ENCODE data around the gene CD38.
A peak's percentile ranks its signal among the peaks of the same experiment; 100 is the strongest.

Gene CD38

DNA sequence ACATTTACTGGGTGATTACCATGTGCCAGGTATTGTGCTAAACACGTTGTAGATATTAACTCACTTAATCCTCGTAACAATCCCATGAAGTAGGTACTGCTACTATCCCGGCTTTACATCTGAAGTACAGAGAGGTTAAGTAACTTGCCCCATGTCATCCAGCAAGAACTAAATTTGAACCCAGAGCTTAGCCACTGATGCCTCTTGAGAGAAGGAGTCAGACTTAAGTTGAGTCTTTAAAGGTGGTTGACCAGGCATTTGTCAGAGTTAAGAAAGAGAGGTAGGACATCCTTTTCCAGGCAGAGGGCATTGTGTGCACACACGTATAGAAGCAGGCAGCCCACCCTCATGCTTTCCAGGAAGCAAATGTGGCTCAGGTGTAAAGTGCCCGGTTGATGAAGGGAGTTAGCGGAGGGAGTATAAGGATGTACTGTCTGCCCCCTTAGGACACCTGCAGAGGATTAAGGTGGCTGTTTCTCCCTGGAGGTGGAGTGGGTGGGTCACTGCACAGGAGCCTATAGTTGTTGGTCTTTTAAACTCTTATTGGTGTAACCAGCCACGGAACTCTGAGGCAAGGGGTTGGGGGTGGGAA, 335 bp upstream of the CD38 start:
- H3K9me2 ChIP-seq (replicated peaks; ENCODE audit: control insufficient read depth, low read length), result no peaks in the 10 kb centered on the region
- H3K79me2 ChIP-seq (ENCODE audit: control insufficient read depth, low read length), result peaks cover 51% of the 10 kb centered on the region
- H3K4me3 ChIP-seq (ENCODE audit: low read length), result peak overlapping the region; percentile 90
- no peaks in the 10 kb centered on the region for H3K9me3 ChIP-seq (ENCODE audit: control insufficient read depth, insufficient read depth, low read length)
- peaks cover 46% of the 10 kb centered on the region for H3K36me3 ChIP-seq (ENCODE audit: control insufficient read depth, low read length)
- peak overlapping the region; percentile 95 for H3K27ac ChIP-seq (ENCODE audit: low read depth, low read length)
- H4K20me1 ChIP-seq (ENCODE audit: control insufficient read depth, insufficient read depth, low read depth, low read length), result no peaks in the 10 kb centered on the region
- H3K4me2 ChIP-seq (ENCODE audit: low read length), result peak overlapping the region; percentile 88
- peaks cover 69% of the 10 kb centered on the region for H3K4me1 ChIP-seq (ENCODE audit: control insufficient read depth, low read length)
- TF ChIP-seq, protein P1, sequence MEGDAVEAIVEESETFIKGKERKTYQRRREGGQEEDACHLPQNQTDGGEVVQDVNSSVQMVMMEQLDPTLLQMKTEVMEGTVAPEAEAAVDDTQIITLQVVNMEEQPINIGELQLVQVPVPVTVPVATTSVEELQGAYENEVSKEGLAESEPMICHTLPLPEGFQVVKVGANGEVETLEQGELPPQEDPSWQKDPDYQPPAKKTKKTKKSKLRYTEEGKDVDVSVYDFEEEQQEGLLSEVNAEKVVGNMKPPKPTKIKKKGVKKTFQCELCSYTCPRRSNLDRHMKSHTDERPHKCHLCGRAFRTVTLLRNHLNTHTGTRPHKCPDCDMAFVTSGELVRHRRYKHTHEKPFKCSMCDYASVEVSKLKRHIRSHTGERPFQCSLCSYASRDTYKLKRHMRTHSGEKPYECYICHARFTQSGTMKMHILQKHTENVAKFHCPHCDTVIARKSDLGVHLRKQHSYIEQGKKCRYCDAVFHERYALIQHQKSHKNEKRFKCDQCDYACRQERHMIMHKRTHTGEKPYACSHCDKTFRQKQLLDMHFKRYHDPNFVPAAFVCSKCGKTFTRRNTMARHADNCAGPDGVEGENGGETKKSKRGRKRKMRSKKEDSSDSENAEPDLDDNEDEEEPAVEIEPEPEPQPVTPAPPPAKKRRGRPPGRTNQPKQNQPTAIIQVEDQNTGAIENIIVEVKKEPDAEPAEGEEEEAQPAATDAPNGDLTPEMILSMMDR (IDR thresholded peaks at IDR 0.05; ENCODE audit: low read depth, low read length, poor library complexity, severe bottlenecking), result no peak
- no peak for TF ChIP-seq EZH2phosphoT487 (IDR thresholded peaks at IDR 0.05; ENCODE audit: borderline replicate concordance, low read length)
- H3F3A ChIP-seq (ENCODE audit: control insufficient read depth, insufficient read depth), result peaks cover 26% of the 10 kb centered on the region
- no peaks in the 10 kb centered on the region for H3K27me3 ChIP-seq (ENCODE audit: control insufficient read depth, low read length)

DNA sequence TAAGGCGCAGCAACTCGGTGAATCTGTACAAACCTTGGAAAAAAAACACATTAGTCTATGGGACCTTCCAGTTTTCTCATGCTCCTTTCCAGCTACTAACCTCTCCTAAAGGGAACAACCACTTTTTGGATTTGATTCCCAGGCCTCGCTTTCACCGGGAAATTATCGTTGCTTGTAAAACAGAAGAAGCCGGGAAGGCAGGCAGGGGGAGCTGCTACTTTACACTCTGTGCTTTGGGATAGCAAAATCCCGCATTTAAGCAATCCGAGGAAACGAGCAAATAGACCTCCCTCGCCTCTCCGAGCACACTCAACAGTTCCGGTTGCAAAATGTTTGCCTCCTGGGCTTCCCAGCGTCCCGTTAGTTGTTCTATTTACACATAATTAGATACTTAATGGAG, 1.2 kb downstream of the CD38 start:
- Histone ChIP-seq H3F3A (ENCODE audit: control insufficient read depth, insufficient read depth) (peaks cover 41% of the 10 kb centered on the region), H3K4me2 (ENCODE audit: low read length) (peak overlapping the region; percentile 88), H3K9me2 (replicated peaks; ENCODE audit: control insufficient read depth, low read length) (no peaks in the 10 kb centered on the region), H4K20me1 (ENCODE audit: control insufficient read depth, insufficient read depth, low read depth, low read length) (no peaks in the 10 kb centered on the region), H3K36me3 (ENCODE audit: control insufficient read depth, low read length) (peaks cover 61% of the 10 kb centered on the region), H3K79me2 (ENCODE audit: control insufficient read depth, low read length) (peaks cover 66% of the 10 kb centered on the region), H3K9me3 (ENCODE audit: control insufficient read depth, insufficient read depth, low read length) (no peaks in the 10 kb centered on the region), H3K4me3 (ENCODE audit: low read length) (peak overlapping the region; percentile 90), H3K27ac (ENCODE audit: low read depth, low read length) (peak overlapping the region; percentile 95), H3K27me3 (ENCODE audit: control insufficient read depth, low read length) (no peaks in the 10 kb centered on the region), H3K4me1 (ENCODE audit: control insufficient read depth, low read length) (peaks cover 70% of the 10 kb centered on the region)
- TF ChIP-seq EZH2phosphoT487 (IDR thresholded peaks at IDR 0.05; ENCODE audit: borderline replicate concordance, low read length), result no peak
- TF ChIP-seq, protein P1 (IDR thresholded peaks at IDR 0.05; ENCODE audit: low read depth, low read length, poor library complexity, severe bottlenecking), result peak; percentile 16

DNA sequence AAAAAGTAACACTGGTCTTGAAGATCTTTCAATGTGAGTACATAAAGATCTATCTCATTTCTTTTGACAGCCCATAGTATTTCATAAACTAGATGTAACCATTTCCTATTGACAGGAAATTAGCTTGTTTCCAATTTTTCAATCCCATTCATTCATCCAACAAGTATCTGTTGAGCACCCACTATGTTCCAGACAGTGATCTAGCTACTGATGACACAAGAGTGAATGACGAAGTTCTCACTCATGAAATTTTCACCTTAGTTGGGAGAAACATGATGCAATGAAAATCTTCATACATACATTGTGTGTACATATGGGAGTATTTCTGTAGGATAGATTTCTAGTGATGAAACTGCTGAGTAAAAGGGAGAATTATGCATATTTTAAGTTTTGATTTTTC, 1.7 kb downstream of the CD38 start:
- no peaks in the 10 kb centered on the region for H4K20me1 ChIP-seq (ENCODE audit: control insufficient read depth, insufficient read depth, low read depth, low read length)
- H3K27me3 ChIP-seq (ENCODE audit: control insufficient read depth, low read length), result no peaks in the 10 kb centered on the region
- H3K9me3 ChIP-seq (ENCODE audit: control insufficient read depth, insufficient read depth, low read length), result no peaks in the 10 kb centered on the region
- H3K9me2 ChIP-seq (replicated peaks; ENCODE audit: control insufficient read depth, low read length), result no peaks in the 10 kb centered on the region
- H3K79me2 ChIP-seq (ENCODE audit: control insufficient read depth, low read length), result peaks cover 71% of the 10 kb centered on the region
- peak overlapping the region; percentile 95 for H3K27ac ChIP-seq (ENCODE audit: low read depth, low read length)
- peak overlapping the region; percentile 90 for H3K4me3 ChIP-seq (ENCODE audit: low read length)
- TF ChIP-seq, protein P1 (IDR thresholded peaks at IDR 0.05; ENCODE audit: low read depth, low read length, poor library complexity, severe bottlenecking), result no peak
- TF ChIP-seq EZH2phosphoT487 (IDR thresholded peaks at IDR 0.05; ENCODE audit: borderline replicate concordance, low read length), result no peak
- H3K4me2 ChIP-seq (ENCODE audit: low read length), result peak overlapping the region; percentile 88
- peaks cover 45% of the 10 kb centered on the region for H3F3A ChIP-seq (ENCODE audit: control insufficient read depth, insufficient read depth)
- peaks cover 65% of the 10 kb centered on the region for H3K36me3 ChIP-seq (ENCODE audit: control insufficient read depth, low read length)
- peaks cover 75% of the 10 kb centered on the region for H3K4me1 ChIP-seq (ENCODE audit: control insufficient read depth, low read length)

Data from DOHH2 (cell line).